SIG-M5 (cell line): ENCODE measurements around the gene ZCCHC8.
"Not testable (repeated sequence)": the region's sequence is repeated elsewhere in the genome, so short reads cannot be mapped to it uniquely, and the experiment has no call there.

Source experiments
- DNase-seq: peaks from one replicate; lab custom pipeline; 2025; lab: John Stamatoyannopoulos, UW

Gene ZCCHC8

GRCh38 chr12:122508163-122508562 is 7.4 kb upstream of the ZCCHC8 start:
- DNase-seq, result no peak

- no peak for DNase-seq
These were observed 5.7 kb upstream of the ZCCHC8 start for GRCh38 chr12:122506393-122506938.

- DNase-seq, result peak; percentile 11
These were observed 4.8 kb upstream of the ZCCHC8 start for GRCh38 chr12:122505419-122506051.

- DNase-seq, result no peak
These were observed 3.3 kb upstream of the ZCCHC8 start for GRCh38 chr12:122503783-122504590.

- no peak for DNase-seq
These were observed 2.5 kb upstream of the ZCCHC8 start for GRCh38 chr12:122503147-122503751.

- no peak for DNase-seq
These were observed 807 bp upstream of the ZCCHC8 start for GRCh38 chr12:122501489-122501989.

GRCh38 chr12:122499991-122500684 is 594 bp downstream of the ZCCHC8 start:
- peak; percentile 31 for DNase-seq

GRCh38 chr12:122495258-122495657 is 5.5 kb downstream of the ZCCHC8 start:
- DNase-seq, result no peak

DNA sequence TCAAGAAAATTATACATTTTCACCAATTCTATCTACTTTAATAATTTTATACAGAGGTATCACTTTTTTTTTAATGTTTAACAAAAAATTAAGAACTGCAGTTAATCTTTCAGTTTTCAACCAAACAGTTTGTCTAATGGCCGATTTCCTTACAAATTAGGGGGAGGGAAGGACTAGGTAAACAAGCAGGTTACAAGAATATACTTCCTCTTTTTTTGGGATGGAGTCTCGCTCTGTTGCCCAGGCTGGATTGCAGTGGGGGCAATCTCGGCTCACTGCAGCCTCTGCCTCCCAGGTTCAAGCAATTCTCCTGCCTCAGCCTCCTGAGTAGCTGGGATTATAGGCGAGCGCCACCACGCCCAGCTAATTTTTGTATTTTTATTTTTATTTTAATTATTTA is 7.5 kb downstream of the ZCCHC8 start:
- DNase-seq, result not testable (repeated sequence)

GRCh38 chr12:122491991-122492390 is 8.7 kb downstream of the ZCCHC8 start:
- DNase-seq, result no peak

GRCh38 chr12:122489038-122489437 is 11.7 kb downstream of the ZCCHC8 start:
- DNase-seq, result no peak

GRCh38 chr12:122487807-122488206 is 12.9 kb downstream of the ZCCHC8 start:
- not testable (repeated sequence) for DNase-seq

DNA sequence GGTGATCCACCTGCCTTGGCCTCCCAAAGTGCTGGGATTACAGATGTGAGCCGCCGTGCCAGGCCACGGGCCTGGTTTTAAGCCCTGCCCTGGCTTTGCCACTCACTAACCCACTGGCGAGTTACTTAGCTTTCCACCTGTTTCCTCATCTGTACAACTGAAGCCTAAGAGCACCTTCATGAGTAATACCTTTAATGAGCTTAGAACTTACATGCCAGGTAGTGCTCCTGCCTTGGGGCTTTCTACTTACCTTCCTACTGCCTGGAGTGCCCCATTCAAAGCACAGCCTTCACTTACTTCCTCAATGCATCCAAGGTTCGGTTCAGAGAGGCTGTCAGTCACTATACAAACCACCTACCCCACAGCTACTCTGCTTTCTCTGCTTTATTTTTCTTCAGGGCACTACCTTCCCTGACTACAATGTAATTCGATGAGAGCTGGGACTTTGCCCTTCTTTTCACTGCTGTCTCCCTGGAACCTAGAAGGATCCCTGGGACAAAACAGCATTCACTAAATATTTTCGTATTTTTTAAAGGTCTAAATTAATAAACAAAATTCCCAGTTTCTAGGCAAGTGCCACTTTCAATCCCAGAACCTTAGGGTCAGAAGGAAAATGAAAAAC is 13.8 kb downstream of the ZCCHC8 start:
- no peak for DNase-seq

DNA sequence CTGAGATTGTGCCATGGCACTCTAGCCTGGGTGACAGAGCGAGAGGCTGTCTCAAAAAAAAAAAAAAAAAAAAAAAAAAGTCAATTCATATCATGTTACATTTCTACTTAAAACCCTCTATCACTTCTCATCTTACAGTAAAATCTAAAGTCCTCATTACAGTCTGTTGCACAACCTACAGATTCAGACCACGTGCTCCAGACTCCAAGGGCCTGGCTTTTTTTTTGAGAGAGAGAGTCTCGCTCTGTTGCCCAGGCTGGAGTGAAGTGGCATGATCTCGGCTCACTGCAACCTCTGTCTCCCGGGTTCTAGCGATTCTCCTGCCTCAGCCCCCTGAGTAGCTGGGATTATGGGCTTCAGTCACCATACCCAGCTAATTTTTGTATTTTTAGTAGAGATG is 14.4 kb downstream of the ZCCHC8 start:
- not testable (repeated sequence) for DNase-seq

DNA sequence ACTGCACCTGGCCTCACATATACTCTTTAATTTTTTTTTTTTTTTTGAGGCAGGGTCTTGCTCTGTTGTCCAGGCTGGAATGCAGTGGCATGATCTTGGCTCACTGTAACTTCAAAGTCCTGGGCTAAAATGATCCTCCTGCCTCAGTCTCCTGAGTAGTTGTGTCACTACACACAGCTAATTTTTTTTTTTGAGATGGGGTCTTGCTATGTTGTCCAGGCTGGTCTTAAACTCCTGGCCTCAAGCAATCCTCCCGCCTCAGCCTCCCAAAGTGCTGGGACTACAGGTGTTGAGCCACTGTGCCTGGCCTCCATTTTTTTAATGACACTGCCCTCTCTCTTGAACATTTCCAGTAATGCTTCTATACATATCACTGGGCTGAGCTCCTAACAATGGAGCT is 16.3 kb downstream of the ZCCHC8 start:
- not testable (repeated sequence) for DNase-seq

DNA sequence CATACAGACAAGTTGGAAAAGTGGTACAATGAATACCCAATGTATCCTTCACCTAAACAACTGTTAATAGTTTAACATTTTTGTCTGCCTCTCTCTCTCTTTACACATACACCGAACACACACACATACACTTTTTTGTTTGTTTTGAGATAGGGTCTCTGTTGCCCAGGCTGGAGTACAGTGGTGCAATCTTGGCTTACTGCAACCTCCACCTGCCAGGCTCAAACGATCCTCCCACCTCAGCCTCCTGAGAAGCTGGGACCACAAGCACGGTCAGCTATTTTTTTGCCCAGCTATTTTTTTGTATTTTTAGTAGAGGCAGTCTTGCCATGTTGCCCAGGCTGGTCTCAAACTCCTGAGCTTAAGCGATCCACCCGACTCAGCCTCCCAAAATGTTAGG is 16.8 kb downstream of the ZCCHC8 start:
- no peak for DNase-seq

DNA sequence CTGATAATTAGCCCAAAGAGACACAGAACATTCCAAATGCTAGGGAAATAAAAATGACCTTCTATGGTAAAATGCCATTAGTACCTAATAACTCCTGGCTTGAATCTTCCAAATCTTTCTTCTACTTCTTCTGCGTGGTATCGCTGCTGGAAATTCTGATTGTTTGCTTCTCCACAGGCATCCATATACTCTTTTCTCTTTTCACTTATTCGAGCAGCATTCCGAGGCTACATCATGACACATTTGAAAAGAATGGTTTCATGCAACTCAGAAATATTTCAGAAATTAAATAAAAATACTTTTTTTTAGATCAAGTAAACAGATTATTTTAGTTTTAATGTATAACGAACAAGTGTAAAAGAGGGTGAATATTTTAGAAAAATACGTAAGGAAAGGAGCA is 18.9 kb downstream of the ZCCHC8 start:
- no peak for DNase-seq

DNA sequence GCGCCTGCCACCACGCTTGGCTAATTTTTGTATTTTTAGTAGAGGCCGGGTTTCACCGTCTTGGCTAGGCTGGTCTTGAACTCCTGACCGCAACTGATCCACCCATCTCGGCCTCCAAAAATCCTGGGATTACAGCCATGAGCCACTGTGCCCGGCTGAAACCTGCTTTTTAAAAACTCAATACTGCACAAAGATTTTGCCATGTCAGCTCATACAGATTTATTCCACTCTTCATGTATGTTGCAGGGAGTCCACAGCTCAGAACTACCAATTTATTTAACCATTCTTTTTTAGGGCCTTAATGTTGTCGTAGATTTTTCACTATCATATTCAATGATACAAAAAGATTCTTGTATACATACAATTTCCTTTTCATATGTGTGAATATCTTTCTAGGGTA is 20.0 kb downstream of the ZCCHC8 start:
- DNase-seq, result no peak

DNA sequence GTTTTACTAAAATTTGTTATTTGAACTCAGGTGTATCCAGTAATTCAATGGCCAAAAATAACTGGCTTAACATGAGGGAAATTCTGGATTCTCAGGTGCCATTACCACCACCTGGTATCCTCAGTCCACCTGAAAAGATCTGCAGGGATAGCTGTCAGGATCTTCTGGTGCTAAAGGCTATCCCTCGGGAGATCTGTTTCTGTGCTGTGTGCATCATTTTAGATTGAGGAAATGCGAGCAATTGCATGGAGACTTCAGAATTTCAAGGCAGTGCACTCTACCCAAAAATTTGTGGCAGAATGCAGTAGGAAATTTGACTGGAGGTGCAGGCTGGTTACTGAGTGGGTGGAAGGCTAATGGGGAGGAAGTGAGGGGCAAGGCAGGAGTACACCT is 26.4 kb downstream of the ZCCHC8 start:
- no peak for DNase-seq

- no peak for DNase-seq
These were observed 27.0 kb downstream of the ZCCHC8 start for GRCh38 chr12:122473543-122474323.
